HepG2 (cell line): ENCODE measurements around the gene BAIAP3. TPM values are rescaled to one million over a fixed set of nuclear protein-coding genes. Genes with fewer than 3 reads are reported as not detected.

Experiments
- BCL6 ChIP-seq: IDR thresholded peaks from 2 replicates; pipeline ENCODE4 v1.6.1; 2016; ENCODE audit warnings: missing genetic modification reagents, missing compliant biosample characterization
- BORCS8-MEF2B ChIP-seq: sonication (generic); formaldehyde crosslinking; IDR thresholded peaks from 2 replicates; pipeline ENCODE4 v1.8.0; 2022; ENCODE audit warnings: mild to moderate bottlenecking, missing genetic modification reagents
- CTCF ChIP-seq: sonication (generic); formaldehyde crosslinking; IDR thresholded peaks from 2 replicates; pipeline ENCODE4 v1.5.0; 2020; ENCODE audit warnings: mild to moderate bottlenecking, missing genetic modification reagents, moderate library complexity
- FOXA1 ChIP-seq, 2 experiments: fragments of 450-650 bp in 1 of 2; sonication (generic) in 1 of 2; formaldehyde crosslinking in 1 of 2; IDR thresholded peaks; 2 replicates each; pipeline versions ENCODE4 v1.4.0 to v1.6.1; 2016 to 2020; ENCODE audit warnings: missing genetic modification reagents in 1 of 2
- HOXA3 ChIP-seq: sonication (generic); formaldehyde crosslinking; IDR thresholded peaks from 2 replicates; pipeline ENCODE4 v1.5.0; 2020; ENCODE audit warnings: missing genetic modification reagents
- IKZF5 ChIP-seq: IDR thresholded peaks from 2 replicates; pipeline ENCODE4 v1.6.1; 2018; ENCODE audit warnings: missing genetic modification reagents, mild to moderate bottlenecking, missing compliant biosample characterization
- IRF2 ChIP-seq: IDR thresholded peaks from 2 replicates; pipeline ENCODE4 v1.6.1; 2018; ENCODE audit warnings: missing genetic modification reagents, missing compliant biosample characterization
- KMT2A ChIP-seq: sonication (generic); formaldehyde crosslinking; IDR thresholded peaks from 2 replicates; pipeline ENCODE4 v1.4.0; 2020; ENCODE audit warnings: missing genetic modification reagents
- LCORL ChIP-seq, 2 experiments: fragments of 450-650 bp in 1 of 2; sonication (generic) in 1 of 2; formaldehyde crosslinking in 1 of 2; IDR thresholded peaks; 2 replicates each; pipeline versions ENCODE4 v1.5.0 to v1.6.1; 2017 to 2020; ENCODE audit warnings: antibody characterized with exemption in 1 of 2, missing genetic modification reagents in 1 of 2
- PHF8 ChIP-seq: sonication (generic); formaldehyde crosslinking; IDR thresholded peaks from 2 replicates; pipeline ENCODE4 v1.5.0; 2020; ENCODE audit warnings: missing genetic modification reagents
- RBAK ChIP-seq: sonication (generic); formaldehyde crosslinking; IDR thresholded peaks from 2 replicates; pipeline ENCODE4 v1.5.1; 2020; ENCODE audit warnings: mild to moderate bottlenecking, missing genetic modification reagents
- REPIN1 ChIP-seq: sonication (generic); formaldehyde crosslinking; IDR thresholded peaks from 2 replicates; pipeline ENCODE4 v1.8.0; 2022; ENCODE audit warnings: missing genetic modification reagents, low read depth, mild to moderate bottlenecking, borderline replicate concordance
- RFX1 ChIP-seq: fragments of 450-650 bp; IDR thresholded peaks from 2 replicates; pipeline ENCODE4 v1.6.1; 2017
- TAF15 ChIP-seq: fragments of 200-400 bp; formaldehyde crosslinking; IDR thresholded peaks from one replicate; pipeline ENCODE4 v1.6.1; 2018; ENCODE audit warnings: mild to moderate bottlenecking, low read depth, low read length; ENCODE audit not compliant: poor library complexity, severe bottlenecking
- TBP ChIP-seq: sonication (generic); formaldehyde crosslinking; IDR thresholded peaks from 2 replicates; pipeline ENCODE4 v1.5.0; 2020; ENCODE audit warnings: missing genetic modification reagents
- THRA ChIP-seq: sonication (generic); formaldehyde crosslinking; IDR thresholded peaks from 2 replicates; pipeline ENCODE4 v1.4.0; 2020; ENCODE audit warnings: missing genetic modification reagents, borderline replicate concordance
- USF2 ChIP-seq, 2 experiments: sonication (generic) in 1 of 2; formaldehyde crosslinking in 1 of 2; IDR thresholded peaks; 2 replicates each; pipeline versions ENCODE4 v1.5.1 to v1.6.1; 2011 to 2020; ENCODE audit warnings: borderline replicate concordance in 1 of 2, low read depth in 1 of 2, low read length in 1 of 2, mild to moderate bottlenecking in 1 of 2, missing genetic modification reagents in 1 of 2, moderate library complexity in 1 of 2
- ZBTB34 ChIP-seq: sonication (generic); formaldehyde crosslinking; IDR thresholded peaks from 2 replicates; pipeline ENCODE4 v1.8.0; 2022; ENCODE audit warnings: mild to moderate bottlenecking, missing genetic modification reagents
- ZNF205 ChIP-seq: IDR thresholded peaks from 2 replicates; pipeline ENCODE4 v1.6.1; 2018; ENCODE audit warnings: missing biosample characterization, missing genetic modification reagents
- ZNF24 ChIP-seq: fragments of 450-650 bp; IDR thresholded peaks from 2 replicates; pipeline ENCODE4 v1.6.1; 2017; ENCODE audit warnings: antibody characterized with exemption, mild to moderate bottlenecking
- ZNF547 ChIP-seq: sonication (generic); formaldehyde crosslinking; IDR thresholded peaks from 2 replicates; pipeline ENCODE4 v1.5.1; 2020; ENCODE audit warnings: mild to moderate bottlenecking, missing genetic modification reagents
- ZNF552 ChIP-seq: sonication (generic); formaldehyde crosslinking; IDR thresholded peaks from 2 replicates; pipeline ENCODE4 v1.9.0; 2022; ENCODE audit warnings: missing genetic modification reagents, mild to moderate bottlenecking, borderline replicate concordance
- polyA plus RNA-seq, 8 experiments: library from polyadenylated mRNA; depleted of rRNA in 3 of 8; stranded (reverse) in 7 of 8; unstranded in 1 of 8; fragments of >200 nt; fragmentation: Illumina TruSeq in 4 of 8; extraction: Trizol in 4 of 8; gene quantifications; 2 replicates each; pipeline versions ENCODE4 v1.2.1 to v1.2.3, GENCODE V29; 2011 to 2016; ENCODE audit warnings: low read depth in 4 of 8, missing spikeins in 1 of 8, mixed read lengths in 1 of 8; ENCODE audit not compliant: insufficient read depth in 1 of 8
- total RNA-seq, 5 experiments: library from RNA; depleted of rRNA; stranded (reverse); fragments of >200 nt; fragmentation: Illumina TruSeq; extraction: Trizol; gene quantifications; 2 replicates each; pipeline ENCODE4 v1.2.3, GENCODE V29; 2016; ENCODE audit warnings: low read depth in 1 of 5

BAIAP3 gene
- total and polyA plus RNA-seq, 2 of the 13 experiments (the other 11 are each of a cell fraction or from before 2014, with no cell fraction given): 3.2 to 5.7 TPM

- no peak for TF ChIP-seq TBP
- TF ChIP-seq USF2 (IDR thresholded peaks at IDR 0.05; ENCODE audit: low read depth, low read length): no peak
- TF ChIP-seq USF2 (CRISPR knock-in tag; IDR thresholded peaks at IDR 0.05; ENCODE audit: borderline replicate concordance): no peak
- TF ChIP-seq FOXA1 (IDR thresholded peaks at IDR 0.05): no peak
- no peak for TF ChIP-seq FOXA1 (CRISPR knock-in tag; IDR thresholded peaks at IDR 0.05)
- TF ChIP-seq IKZF5 (CRISPR knock-in tag): peak; percentile 73; the same call in 1 of the 2 replicates
- no peak for TF ChIP-seq ZNF552 (CRISPR knock-in tag)
- TF ChIP-seq RBAK (CRISPR knock-in tag): no peak
- peak; percentile 6; the same call in 1 of the 2 replicates for TF ChIP-seq BCL6
- TF ChIP-seq ZBTB34: no peak; the same call in 1 of the 2 replicates
- peak; percentile 29 for TF ChIP-seq PHF8 (CRISPR knock-in tag)
- no peak for TF ChIP-seq IRF2
- no peak for TF ChIP-seq RFX1
- TF ChIP-seq THRA (CRISPR knock-in tag): peak; percentile 94; the same call in 1 of the 2 replicates
- peak; percentile 74; the same call in 1 of the 2 replicates for TF ChIP-seq REPIN1 (CRISPR knock-in tag)
- no peak for TF ChIP-seq ZNF547 (CRISPR knock-in tag)
- peak; percentile 43; the same call in 1 of the 2 replicates for TF ChIP-seq BORCS8-MEF2B (CRISPR knock-in tag)
- TF ChIP-seq CTCF (CRISPR knock-in tag): no peak
- TF ChIP-seq HOXA3 (CRISPR knock-in tag): peak; percentile 31; the same call in 1 of the 2 replicates
- peak; percentile 47; the same call in 1 of the 2 replicates for TF ChIP-seq KMT2A (CRISPR knock-in tag)
- TF ChIP-seq LCORL (IDR thresholded peaks at IDR 0.05): no peak
- TF ChIP-seq LCORL (CRISPR knock-in tag; IDR thresholded peaks at IDR 0.05): peak; percentile 42; the same call in 1 of the 2 replicates
- TF ChIP-seq ZNF24: no peak
- no peak for TF ChIP-seq TAF15
- TF ChIP-seq ZNF205 (CRISPR knock-in tag): no peak
These were observed 45.4 kb downstream of the BAIAP3 start (continued) for GRCh38 chr16:1378804-1379303.
